ENCODE measurements around the gene PTPN14.

PTPN14 gene

GRCh38 chr1:214363386-214363785 is 188.0 kb downstream of the PTPN14 start:
- no peak for DNase-seq (ENCODE audit: low read depth)

GRCh38 chr1:214362188-214362882 is 189.1 kb downstream of the PTPN14 start:
- peak; percentile 30 for DNase-seq (ENCODE audit: low read depth)

GRCh38 chr1:214361636-214362035 is 189.8 kb downstream of the PTPN14 start:
- no peak for DNase-seq (ENCODE audit: low read depth)

GRCh38 chr1:214360525-214361164 is 190.8 kb downstream of the PTPN14 start:
- DNase-seq (ENCODE audit: low read depth): no peak

- DNase-seq (ENCODE audit: low read depth): no peak
Observed at GRCh38 chr1:214360116-214360515, 191.3 kb downstream of the PTPN14 start.

- DNase-seq (ENCODE audit: low read depth): no peak
Observed at GRCh38 chr1:214354440-214355148, 196.8 kb downstream of the PTPN14 start.

- no peak for DNase-seq (ENCODE audit: low read depth)
Observed at GRCh38 chr1:214352838-214353237, 198.6 kb downstream of the PTPN14 start.

GRCh38 chr1:214351551-214352277 is 199.7 kb downstream of the PTPN14 start:
- no peak for DNase-seq (ENCODE audit: low read depth)

GRCh38 chr1:214349781-214350180 is 201.6 kb downstream of the PTPN14 start:
- no peak for DNase-seq (ENCODE audit: low read depth)

GRCh38 chr1:214349008-214349407 is 202.4 kb downstream of the PTPN14 start:
- DNase-seq (ENCODE audit: low read depth): no peak

GRCh38 chr1:214344897-214345296 is 206.5 kb downstream of the PTPN14 start:
- no peak for DNase-seq (ENCODE audit: low read depth)

- no peak for DNase-seq (ENCODE audit: low read depth)
Observed at GRCh38 chr1:214342525-214342924, 208.9 kb downstream of the PTPN14 start.

- no peak for DNase-seq (ENCODE audit: low read depth)
Observed at GRCh38 chr1:214341932-214342331, 209.5 kb downstream of the PTPN14 start.

- DNase-seq (ENCODE audit: low read depth): no peak
Observed at GRCh38 chr1:214341459-214341858, 209.9 kb downstream of the PTPN14 start.

- DNase-seq (ENCODE audit: low read depth): no peak
Observed at GRCh38 chr1:214338212-214338611, 213.2 kb downstream of the PTPN14 start.

- peak; percentile 82 for DNase-seq (ENCODE audit: low read depth)
Observed at GRCh38 chr1:214337511-214337910, 213.9 kb downstream of the PTPN14 start.

- DNase-seq (ENCODE audit: low read depth): no peak
Observed at GRCh38 chr1:214337015-214337414, 214.4 kb downstream of the PTPN14 start.

GRCh38 chr1:214335567-214335966 is 215.8 kb downstream of the PTPN14 start:
- DNase-seq (ENCODE audit: low read depth): no peak

GRCh38 chr1:214332946-214333798 is 218.2 kb downstream of the PTPN14 start:
- DNase-seq (ENCODE audit: low read depth): peak; percentile 53

- no peak for DNase-seq (ENCODE audit: low read depth)
Observed at GRCh38 chr1:214331827-214332423, 219.5 kb downstream of the PTPN14 start.

GRCh38 chr1:214331180-214331579 is 220.2 kb downstream of the PTPN14 start:
- DNase-seq (ENCODE audit: low read depth): no peak
